Measurements from ENCODE around the gene WNT1. TPM values are rescaled to one million over a fixed set of nuclear protein-coding genes. Genes with fewer than 3 reads are reported as not detected.

WNT1 gene
- not detected for total RNA-seq

GRCh38 chr12:48978291-48978740 lies at the start of gene WNT1:
Gene WNT1, plus strand, starts transcription at chr12:48978322. Its CDS starts 329 bp downstream, at chr12:48978651.
- Histone ChIP-seq H3K9me3 (no peaks in the 10 kb centered on the region), H3K4me1 (peaks cover 37 to 42% of the 10 kb centered on the region in 2 donors), H3K27me3 (peaks cover 39% of the 10 kb centered on the region), H3K36me3 (no peaks in the 10 kb centered on the region), H3K4me3 (replicated peaks in 1 of 3) (peak within 1 kb of the TSS in 1 of 3 donors; percentile 17), H3K27ac (no peak within 1 kb of the TSS)
- DNase-seq, result no peak
- TF ChIP-seq POLR2A (IDR thresholded peaks at IDR 0.05) (no peak), CTCF (IDR thresholded peaks at IDR 0.05) (peak in 1 of 6 experiments; percentile 12)
- intact Hi-C loops (cut with DNase I), result loop anchor here (5.0 kb wide), 1 partner anchor 41 kb away; no protein-coding TSS in a partner anchor
- WGBS, 2 donors, result 1 to 3% methylated on average over 9 to 28 of the region's 45 CpGs

- no peak for TF ChIP-seq CTCF (IDR thresholded peaks at IDR 0.05)
- TF ChIP-seq POLR2A (IDR thresholded peaks at IDR 0.05), result no peak
- intact Hi-C loops (cut with DNase I), result no loop called here
- WGBS, 2 donors, result 96 to 97% methylated on average over 1 of the region's 1 CpG
- peaks cover 13 to 19% of the 10 kb centered on the region in 2 donors for H3K36me3 ChIP-seq
- H3K4me1 ChIP-seq, result no peaks in the 10 kb centered on the region
- no peak overlapping the region for H3K4me3 ChIP-seq (replicated peaks in 1 of 3)
- no peak overlapping the region for H3K27ac ChIP-seq
- DNase-seq, result no peak
- no peaks in the 10 kb centered on the region for H3K27me3 ChIP-seq
- H3K9me3 ChIP-seq, result no peaks in the 10 kb centered on the region
These were observed 48.6 kb upstream of the WNT1 start for GRCh38 chr12:48929551-48929950.

GRCh38 chr12:48930475-48930874 lies 47.6 kb upstream of the WNT1 start:
- intact Hi-C loops (cut with DNase I), result no loop called here
- Histone ChIP-seq H3K9me3 (no peaks in the 10 kb centered on the region), H3K36me3 (peaks cover 13 to 20% of the 10 kb centered on the region in 2 donors), H3K27ac (no peak overlapping the region), H3K4me1 (no peaks in the 10 kb centered on the region), H3K27me3 (no peaks in the 10 kb centered on the region), H3K4me3 (replicated peaks in 1 of 3) (no peak overlapping the region)
- WGBS, 2 donors, result 85 to 89% methylated on average over 4 of the region's 4 CpGs
- TF ChIP-seq POLR2A (IDR thresholded peaks at IDR 0.05) (no peak), CTCF (IDR thresholded peaks at IDR 0.05) (no peak)
- no peak for DNase-seq

GRCh38 chr12:48932878-48933277 lies 45.2 kb upstream of the WNT1 start:
- no peak overlapping the region for H3K27ac ChIP-seq
- TF ChIP-seq CTCF (IDR thresholded peaks at IDR 0.05), result no peak
- no peak for TF ChIP-seq POLR2A (IDR thresholded peaks at IDR 0.05)
- no peaks in the 10 kb centered on the region for H3K27me3 ChIP-seq
- no peak for DNase-seq
- no peak overlapping the region for H3K4me3 ChIP-seq (replicated peaks in 1 of 3)
- intact Hi-C loops (cut with DNase I), result no loop called here
- no peaks in the 10 kb centered on the region for H3K9me3 ChIP-seq
- no peaks in the 10 kb centered on the region for H3K4me1 ChIP-seq
- WGBS, 2 donors, result 47 to 71% methylated on average over 2 of the region's 2 CpGs
- H3K36me3 ChIP-seq, result peaks cover 23 to 35% of the 10 kb centered on the region in 2 donors

GRCh38 chr12:48933664-48934311 lies 44.3 kb upstream of the WNT1 start:
- TF ChIP-seq POLR2A (IDR thresholded peaks at IDR 0.05) (no peak), CTCF (IDR thresholded peaks at IDR 0.05) (no peak)
- Histone ChIP-seq H3K4me3 (replicated peaks in 1 of 3) (no peak overlapping the region), H3K4me1 (no peaks in the 10 kb centered on the region), H3K36me3 (peaks cover 32 to 42% of the 10 kb centered on the region in 2 donors), H3K9me3 (no peaks in the 10 kb centered on the region), H3K27me3 (no peaks in the 10 kb centered on the region), H3K27ac (no peak overlapping the region)
- intact Hi-C loops (cut with DNase I), result no loop called here
- WGBS, 2 donors, result 87 to 88% methylated on average over 9 of the region's 9 CpGs
- no peak for DNase-seq
